DND-41 (cell line): ENCODE data around the gene SMTNL2.

Source experiments
- ATAC-seq: fragments of 200-7000 bp; cut with Tn5 transposase; 3 replicates; pipeline ENCODE4 v1.9.1; 2021; ENCODE audit warnings: low read depth; ENCODE audit not compliant: insufficient read depth
- DNase-seq: peaks from one replicate; pipeline ENCODE4 v3.0.0-alpha.2; 2020
- H2AFZ ChIP-seq: 2 replicates; pipeline ENCODE4 v1.6.0; 2012; ENCODE audit warnings: low read depth, low read length
- H3K27ac ChIP-seq: 2 replicates; pipeline ENCODE4 v1.5.1; 2012; ENCODE audit warnings: low read length, inconsistent platforms
- H3K27me3 ChIP-seq: fragments of 200-600 bp; sonication (generic); 2 replicates; pipeline ENCODE4 v1.6.0; 2012; ENCODE audit warnings: low read length, mild to moderate bottlenecking, inconsistent platforms; ENCODE audit not compliant: insufficient read depth, poor library complexity
- H3K36me3 ChIP-seq: 2 replicates; pipeline ENCODE4 v1.5.1; 2012; ENCODE audit warnings: low read length, inconsistent platforms; ENCODE audit not compliant: insufficient read depth
- H3K4me1 ChIP-seq: 2 replicates; pipeline ENCODE4 v1.5.1; 2012; ENCODE audit warnings: mild to moderate bottlenecking, low read length; ENCODE audit not compliant: insufficient read depth
- H3K4me2 ChIP-seq: 2 replicates; pipeline ENCODE4 v1.6.0; 2012; ENCODE audit warnings: mild to moderate bottlenecking, moderate library complexity, low read length, inconsistent platforms; ENCODE audit not compliant: insufficient read depth
- H3K4me3 ChIP-seq, 2 experiments: fragments of 200-600 bp in 1 of 2; shearing (Covaris generic) in 1 of 2; 2 replicates each; pipeline ENCODE4 v1.5.1; 2012 to 2016; ENCODE audit warnings: inconsistent platforms in 2 of 2, low read length in 2 of 2, mild to moderate bottlenecking in 2 of 2, low read depth in 1 of 2, moderate library complexity in 1 of 2
- H3K79me2 ChIP-seq: 2 replicates; pipeline ENCODE4 v1.6.0; 2012; ENCODE audit warnings: low read length, inconsistent platforms; ENCODE audit not compliant: insufficient read depth
- H3K9ac ChIP-seq: 2 replicates; pipeline ENCODE4 v1.6.0; 2012; ENCODE audit warnings: low read depth, mild to moderate bottlenecking, inconsistent platforms, low read length, moderate library complexity
- H3K9me3 ChIP-seq: 2 replicates; pipeline ENCODE4 v1.5.1; 2012; ENCODE audit warnings: low read length, moderate library complexity, mild to moderate bottlenecking, inconsistent platforms; ENCODE audit not compliant: insufficient read depth, severe bottlenecking
- H4K20me1 ChIP-seq: 2 replicates; pipeline ENCODE4 v1.6.0; 2012; ENCODE audit warnings: low read length; ENCODE audit not compliant: insufficient read depth
- CTCF ChIP-seq: IDR thresholded peaks from 2 replicates; pipeline ENCODE4 v1.5.1; 2012; ENCODE audit warnings: borderline replicate concordance, low read length, moderate library complexity, mild to moderate bottlenecking; ENCODE audit not compliant: poor library complexity, severe bottlenecking; ENCODE audit errors: extremely low read depth
- EZH2 ChIP-seq: IDR thresholded peaks from 3 replicates; pipeline ENCODE4 v1.6.1; 2012; ENCODE audit warnings: borderline replicate concordance, low read depth, mild to moderate bottlenecking, moderate library complexity, low read length, inconsistent platforms; ENCODE audit not compliant: severe bottlenecking

SMTNL2 gene

GRCh38 chr17:4584101-4584916 is at the start of gene SMTNL2:
SMTNL2 (plus strand) TSS chr17:4584529; CDS start chr17:4584606, 77 bp downstream.
- ATAC-seq (no peak), DNase-seq (no peak)
- Histone ChIP-seq H3K79me2 (no peaks in the 10 kb centered on the region), H2AFZ (no peak within 1 kb of the TSS), H3K9ac (no peak within 1 kb of the TSS), H3K4me2 (no peak within 1 kb of the TSS), H4K20me1 (no peaks in the 10 kb centered on the region; the same call in 1 of the 2 replicates), H3K9me3 (no peaks in the 10 kb centered on the region), H3K4me3 (no peak within 1 kb of the TSS), H3K4me1 (no peaks in the 10 kb centered on the region), H3K27ac (no peak within 1 kb of the TSS), H3K27me3 (peaks cover 6% of the 10 kb centered on the region), H3K36me3 (no peaks in the 10 kb centered on the region)
- TF ChIP-seq EZH2 (no peak), CTCF (no peak)

GRCh38 chr17:4534928-4535666 is 49.2 kb upstream of the SMTNL2 start:
- no peak for TF ChIP-seq EZH2
- H4K20me1 ChIP-seq: peaks cover 24% of the 10 kb centered on the region; the same call in 1 of the 2 replicates
- H3K4me1 ChIP-seq: no peaks in the 10 kb centered on the region
- no peak overlapping the region for H3K4me3 ChIP-seq
- H3K9me3 ChIP-seq: no peaks in the 10 kb centered on the region
- no peak overlapping the region for H3K27ac ChIP-seq
- no peak overlapping the region for H2AFZ ChIP-seq
- peaks cover 25% of the 10 kb centered on the region for H3K36me3 ChIP-seq
- H3K27me3 ChIP-seq: no peaks in the 10 kb centered on the region
- no peaks in the 10 kb centered on the region for H3K79me2 ChIP-seq
- peak; percentile 3; the same call in 1 of the 3 replicates for ATAC-seq
- H3K9ac ChIP-seq: no peak overlapping the region
- no peak for DNase-seq
- no peak overlapping the region for H3K4me2 ChIP-seq

DNA sequence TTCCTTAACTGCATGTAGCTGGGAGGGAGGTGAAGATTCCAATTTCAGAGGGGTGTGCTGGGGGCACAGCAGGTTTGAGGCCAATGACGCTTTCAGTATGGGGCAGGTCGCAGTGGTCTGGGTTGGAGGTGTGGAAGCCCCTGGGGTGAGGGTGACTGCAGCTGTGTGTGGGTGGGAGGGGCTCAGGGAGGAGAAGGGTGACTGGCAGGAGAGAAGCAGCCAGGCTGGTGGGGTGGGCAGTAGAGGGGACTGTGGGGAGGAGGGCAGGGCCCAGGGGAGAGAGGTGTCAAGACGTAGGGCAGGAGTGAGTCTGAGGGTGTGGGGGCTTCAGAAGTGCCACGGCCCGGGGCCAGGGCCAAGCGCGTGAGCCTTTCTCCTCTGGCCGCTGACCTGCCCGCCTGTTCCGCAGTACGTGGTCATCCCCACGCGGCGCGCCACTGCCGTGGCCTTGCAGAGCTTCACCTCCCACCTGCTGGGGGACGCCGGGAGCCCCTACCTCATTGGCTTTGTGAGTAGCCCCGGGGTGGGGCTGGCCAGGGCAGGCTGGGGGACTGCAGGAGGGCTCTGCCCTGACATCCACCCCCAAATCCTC is 48.6 kb upstream of the SMTNL2 start:
- no peaks in the 10 kb centered on the region for H3K9me3 ChIP-seq
- no peak overlapping the region for H3K4me3 ChIP-seq

More for the DNA sequence above, 48.6 kb upstream of the SMTNL2 start:
- no peaks in the 10 kb centered on the region for H3K4me1 ChIP-seq
- peak; percentile 20; the same call in 2 of the 3 replicates for ATAC-seq
- no peak overlapping the region for H3K4me2 ChIP-seq
- TF ChIP-seq EZH2: no peak
- TF ChIP-seq CTCF: no peak
- no peak overlapping the region for H2AFZ ChIP-seq
- H3K9ac ChIP-seq: no peak overlapping the region
- H3K36me3 ChIP-seq: peaks cover 31% of the 10 kb centered on the region
- H3K27me3 ChIP-seq: no peaks in the 10 kb centered on the region
- no peak overlapping the region for H3K27ac ChIP-seq
- H4K20me1 ChIP-seq: peaks cover 27% of the 10 kb centered on the region; the same call in 1 of the 2 replicates
- DNase-seq: peak; percentile 28
- no peaks in the 10 kb centered on the region for H3K79me2 ChIP-seq
